HG02970 (cell line): ENCODE data around the gene ZNF606.
"Not testable (repeated sequence)": the region's sequence is repeated elsewhere in the genome, so short reads cannot be mapped to it uniquely, and the experiment has no call there.

ENCODE experiments used
- ATAC-seq: cut with Tn5 transposase; IDR thresholded peaks from one replicate; pipeline ENCODE4 v1.9.1; 2021; ENCODE audit warnings: mild to moderate bottlenecking, moderate library complexity, moderate number of reproducible peaks; ENCODE audit not compliant: unreplicated experiment, low FRiP score

The ZNF606 gene

GRCh38 chr19:58014141-58014540 lies 11.5 kb upstream of the ZNF606 start:
- ATAC-seq, result no peak

- no peak for ATAC-seq
Observed at GRCh38 chr19:58010507-58010906, 7.9 kb upstream of the ZNF606 start.

DNA sequence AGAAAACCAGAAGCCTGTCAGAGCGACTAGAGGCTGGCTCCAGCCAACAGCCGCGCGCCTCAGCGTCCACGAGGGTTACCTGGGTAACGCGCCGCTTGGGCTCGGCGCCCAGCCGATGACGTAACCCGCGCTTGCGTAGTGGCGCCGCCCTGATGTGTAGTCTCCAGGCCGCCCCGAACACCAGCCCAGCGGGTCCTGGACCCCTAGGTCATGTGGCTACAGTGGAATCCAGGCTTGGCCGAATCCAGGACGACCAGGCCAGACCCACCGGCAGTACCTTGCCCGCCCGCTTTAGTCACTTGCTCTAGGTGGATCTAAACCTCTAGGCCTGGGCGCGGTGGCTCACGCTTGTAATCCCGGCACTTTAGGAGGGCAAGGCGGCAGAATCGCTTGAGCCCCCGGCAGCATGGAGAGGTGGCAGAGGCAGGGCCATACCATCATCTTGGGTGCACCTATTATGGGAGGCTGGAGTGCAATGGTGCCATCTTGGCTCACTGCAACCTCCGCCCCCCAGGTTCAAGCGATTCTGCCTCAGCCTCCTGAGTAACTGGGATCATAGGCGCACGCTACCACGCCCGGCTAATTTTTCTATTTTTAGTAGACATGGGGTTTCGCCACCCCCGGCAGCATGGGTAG lies 7.2 kb upstream of the ZNF606 start:
- ATAC-seq, result no peak

GRCh38 chr19:58009301-58009665 lies 6.7 kb upstream of the ZNF606 start:
- no peak for ATAC-seq

DNA sequence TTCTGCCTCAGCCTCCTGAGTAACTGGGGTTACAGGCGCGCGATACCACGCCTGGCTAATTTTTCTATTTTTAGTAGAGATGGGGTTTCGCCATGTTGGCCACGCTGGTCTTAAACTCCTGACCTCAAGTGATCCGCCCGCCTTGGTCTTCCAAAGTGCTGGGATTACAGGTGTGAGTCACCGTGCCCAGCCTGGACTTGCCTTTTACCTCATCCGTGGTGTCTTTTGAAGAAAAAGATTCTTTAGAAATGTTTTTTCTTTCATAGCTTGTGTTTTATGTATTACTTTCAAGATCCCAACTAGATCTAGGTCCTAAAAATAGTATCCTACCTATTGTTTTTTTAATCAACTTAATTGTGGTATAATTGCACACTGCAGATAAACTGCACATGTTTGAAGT lies 6.3 kb upstream of the ZNF606 start:
- ATAC-seq, result not testable (repeated sequence)

- ATAC-seq, result no peak
Observed at GRCh38 chr19:58007285-58007684, 4.7 kb upstream of the ZNF606 start.

- no peak for ATAC-seq
Observed at GRCh38 chr19:58003174-58003828, 681 bp upstream of the ZNF606 start.

DNA sequence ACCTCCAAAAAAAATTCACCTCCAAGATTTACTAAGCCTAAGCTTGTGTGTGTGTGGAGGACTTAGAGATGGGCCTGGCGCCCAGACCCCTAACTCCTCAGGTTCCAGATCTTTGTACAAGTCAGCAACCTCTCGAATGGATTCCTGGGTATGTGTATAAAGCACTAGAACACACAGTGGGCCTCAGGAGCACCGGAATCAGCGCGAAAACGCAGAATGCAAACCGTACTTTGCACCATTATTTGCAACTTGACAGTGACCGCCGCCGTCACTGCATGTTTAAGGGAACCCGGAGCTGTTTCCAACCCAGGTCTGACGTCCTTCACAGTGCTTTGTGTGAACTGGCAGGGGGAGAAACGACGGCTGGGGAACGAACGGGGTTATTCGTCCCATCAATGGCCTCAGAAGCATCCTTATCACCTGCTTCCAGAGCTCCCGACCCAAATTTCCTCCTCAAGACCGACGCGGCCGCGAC lies 688 bp downstream of the ZNF606 start:
- no peak for ATAC-seq

GRCh38 chr19:58000677-58001076 lies 1.9 kb downstream of the ZNF606 start:
- no peak for ATAC-seq

- ATAC-seq, result no peak
Observed at GRCh38 chr19:57992841-57993240, 9.8 kb downstream of the ZNF606 start.

- ATAC-seq, result no peak
Observed at GRCh38 chr19:57978586-57979289, 23.9 kb downstream of the ZNF606 start.

DNA sequence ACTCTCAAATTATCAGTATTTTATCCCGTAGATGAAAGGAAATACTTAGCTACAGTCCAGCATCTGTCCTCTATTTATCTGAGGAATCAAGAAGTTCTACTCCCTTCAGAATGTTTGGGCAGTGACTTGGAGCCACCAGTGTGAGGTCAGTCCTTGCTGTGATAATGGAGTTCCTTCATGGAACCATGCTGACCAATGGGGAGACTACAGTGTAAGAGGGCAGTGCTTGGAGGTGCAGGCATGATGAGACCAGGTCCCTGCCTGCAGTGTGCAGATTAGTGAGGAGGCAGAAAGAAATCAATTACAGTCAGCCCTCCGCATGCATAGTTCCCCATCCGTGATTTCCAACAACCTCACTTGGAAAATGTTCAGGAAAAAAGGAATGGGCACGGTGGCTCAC lies 28.2 kb downstream of the ZNF606 start, which contains the start of gene C19orf18:
Gene C19orf18, minus strand, starts transcription at position 101 of the 400 bp plus-strand sequence. CDS start 102 bp downstream, outside the sequence.
- no peak for ATAC-seq

GRCh38 chr19:57964761-57965160 lies 37.9 kb downstream of the ZNF606 start:
- no peak for ATAC-seq

GRCh38 chr19:57961785-57962184 lies 40.8 kb downstream of the ZNF606 start:
- ATAC-seq, result no peak

- ATAC-seq, result no peak
Observed at GRCh38 chr19:57954996-57955395, 47.6 kb downstream of the ZNF606 start.

DNA sequence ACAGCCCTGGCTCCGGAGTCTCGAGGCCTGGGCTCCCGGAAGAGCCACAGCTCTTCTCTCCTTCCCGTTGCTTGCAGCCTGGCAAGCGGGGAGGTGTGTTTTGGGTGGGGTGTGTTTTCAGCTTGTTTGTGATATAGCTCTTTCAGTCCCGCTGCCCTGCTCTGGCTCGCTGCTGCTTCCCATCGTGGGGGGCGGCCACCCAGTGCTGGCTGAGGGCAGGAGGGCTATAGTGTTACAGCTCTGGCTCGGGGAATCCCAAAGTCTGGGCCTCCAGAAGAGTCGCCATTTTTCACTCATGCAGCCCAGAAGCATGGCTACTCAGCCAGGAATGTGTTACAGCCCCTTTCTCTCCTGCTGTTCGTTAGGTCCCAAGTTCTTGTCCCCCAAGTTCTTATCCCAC lies 52.9 kb downstream of the ZNF606 start:
- ATAC-seq, result no peak

- ATAC-seq, result no peak
Observed at GRCh38 chr19:57949296-57949695, 53.3 kb downstream of the ZNF606 start.

DNA sequence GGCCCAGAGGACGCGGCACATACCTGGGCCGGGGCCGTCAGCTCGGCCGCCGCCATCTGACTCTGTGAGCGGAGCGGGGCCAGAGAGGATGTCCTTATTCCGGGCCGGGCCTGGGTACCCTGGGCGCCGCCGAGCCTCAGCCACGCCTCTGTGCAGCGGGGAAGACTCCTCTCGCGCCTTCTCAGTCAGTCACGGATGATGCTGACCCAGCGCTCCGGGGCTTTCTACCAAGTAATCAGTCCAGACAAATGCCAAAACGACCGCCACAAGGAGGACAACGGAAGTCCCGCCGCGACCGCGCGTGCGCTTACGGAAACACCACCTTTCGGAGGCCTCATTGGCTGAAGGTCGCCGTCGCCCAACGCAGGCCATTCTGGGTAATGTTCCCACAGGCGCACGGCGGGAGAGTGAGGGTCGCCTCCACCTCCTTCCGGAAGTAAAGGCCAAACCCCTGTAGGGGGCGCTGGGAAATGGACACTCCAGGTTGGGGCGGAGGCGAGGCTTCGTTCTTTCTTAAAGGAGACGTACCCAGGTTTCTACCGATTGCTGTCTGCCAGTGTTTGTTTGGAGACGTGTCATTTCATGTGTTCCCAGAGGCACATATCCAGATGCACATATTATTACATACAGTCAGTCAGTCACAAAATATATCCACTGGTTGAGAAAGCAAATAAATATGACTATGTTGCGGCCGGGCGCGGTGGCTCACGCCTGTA lies 55.0 kb downstream of the ZNF606 start, which contains the start of gene ZNF256:
Gene ZNF256, minus strand, starts transcription at position 288 of the 716 bp plus-strand sequence. Its CDS starts 232 bp downstream, at position 56.
- ATAC-seq, result peak; percentile 70

DNA sequence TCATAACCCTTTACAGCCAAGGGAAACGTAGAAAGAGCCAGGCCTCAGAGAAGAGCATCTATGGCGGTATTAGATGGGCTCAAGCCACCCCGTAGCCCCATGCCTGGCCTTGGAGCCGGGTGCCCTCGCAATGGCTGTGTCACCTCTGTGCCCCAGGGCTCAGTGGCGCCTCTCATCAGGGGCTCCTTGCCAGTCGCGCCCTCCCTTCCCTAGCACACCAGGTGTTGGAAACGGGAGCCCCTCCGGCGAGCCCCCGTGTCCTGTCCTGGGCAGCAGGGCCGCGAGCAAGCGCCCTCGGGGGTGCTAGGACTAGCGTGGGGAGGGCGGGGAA lies 55.6 kb downstream of the ZNF606 start:
- peak; percentile 19 for ATAC-seq

GRCh38 chr19:57946316-57946715 lies 56.3 kb downstream of the ZNF606 start:
- ATAC-seq, result no peak

GRCh38 chr19:57941593-57941992 lies 61.0 kb downstream of the ZNF606 start:
- no peak for ATAC-seq
